ENCODE measurements around the gene PXYLP1.

Gene PXYLP1

DNA sequence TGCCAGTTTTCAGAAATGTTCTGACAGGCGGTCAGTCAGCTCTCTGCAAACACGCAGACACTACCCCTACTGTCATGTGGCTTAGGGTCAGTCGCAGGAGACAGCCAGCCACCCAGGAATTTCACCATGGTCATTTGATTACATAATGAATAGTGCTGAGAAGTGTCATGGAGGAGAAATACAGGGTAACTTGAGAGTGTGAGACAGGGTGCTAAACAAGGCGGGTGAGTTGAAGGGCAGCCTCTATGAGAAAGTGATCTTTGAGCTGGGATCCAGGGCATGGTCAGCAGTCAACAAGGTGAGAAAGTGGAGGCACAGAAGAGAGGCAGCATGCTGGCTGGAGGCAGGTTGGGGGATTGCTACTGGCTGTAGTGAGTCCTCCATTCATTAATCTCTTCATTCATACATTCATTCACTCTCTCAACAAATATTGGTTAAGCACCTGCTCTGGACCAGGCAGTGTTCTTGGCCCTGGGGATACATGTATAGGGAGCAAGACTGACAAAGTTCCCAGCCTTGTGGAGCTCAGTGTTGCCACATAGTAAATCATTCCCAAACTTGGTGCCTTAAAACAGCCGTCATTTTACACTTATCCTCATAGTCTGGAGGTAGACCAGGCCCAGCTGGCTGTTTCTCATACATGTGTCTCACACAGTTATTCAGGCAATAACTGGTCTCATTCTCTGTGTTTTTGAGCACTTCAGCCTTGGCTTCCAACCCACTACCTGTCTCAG is 14.8 kb downstream of the PXYLP1 start:
- H3K27ac ChIP-seq = no peak overlapping the region

GRCh38 chr3:141246958-141247301 is 15.3 kb downstream of the PXYLP1 start:
- no peak overlapping the region for H3K27ac ChIP-seq
- no peak overlapping the region for H3K4me3 ChIP-seq

More for the DNA sequence above, 14.8 kb downstream of the PXYLP1 start:
- H3K4me3 ChIP-seq = no peak overlapping the region

DNA sequence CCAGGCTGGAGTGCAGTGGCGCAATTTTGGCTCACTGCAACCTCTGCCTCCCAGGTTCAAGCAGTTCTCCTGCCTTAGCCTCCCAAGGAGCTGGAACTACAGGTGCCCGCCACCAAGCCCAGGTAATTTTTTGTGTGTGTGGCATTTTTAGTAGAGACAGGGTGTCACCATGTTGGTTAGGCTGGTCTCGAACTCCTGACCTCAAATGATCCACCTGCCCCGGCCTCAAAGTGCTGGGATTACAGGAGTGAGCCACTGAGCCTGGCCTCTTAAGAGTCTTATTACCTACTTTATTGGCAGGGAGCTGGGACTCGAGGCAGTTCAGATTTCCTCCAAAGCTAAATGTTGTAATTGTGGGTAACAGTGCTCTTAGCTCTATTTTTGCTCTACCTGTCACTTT is 16.4 kb downstream of the PXYLP1 start:
- H3K4me3 ChIP-seq = no peak overlapping the region
- no peak overlapping the region for H3K27ac ChIP-seq

DNA sequence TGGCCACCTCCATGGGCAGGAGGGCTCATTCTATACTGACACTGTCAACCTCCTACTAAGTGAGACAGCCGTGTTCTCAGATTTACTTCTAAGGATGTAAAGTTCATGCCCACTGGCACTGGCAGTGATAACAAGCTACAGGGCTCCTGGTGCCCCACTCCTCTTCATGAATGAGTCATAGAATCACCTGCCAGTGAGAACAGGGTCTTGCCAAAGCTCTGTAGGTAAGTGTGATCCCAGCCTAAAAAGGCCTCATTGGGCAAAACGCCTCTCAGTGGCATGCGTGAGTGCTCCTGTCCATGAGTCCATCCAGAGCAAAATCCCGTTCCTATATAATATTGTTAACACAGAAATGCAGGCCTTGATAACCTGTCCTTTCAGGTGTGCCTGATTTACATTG is 17.4 kb downstream of the PXYLP1 start:
- no peak overlapping the region for H3K27ac ChIP-seq

GRCh38 chr3:141250342-141250741 is 18.7 kb downstream of the PXYLP1 start:
- no peak overlapping the region for H3K4me3 ChIP-seq
- H3K27ac ChIP-seq = no peak overlapping the region

More for the DNA sequence above, 17.4 kb downstream of the PXYLP1 start:
- H3K4me3 ChIP-seq = no peak overlapping the region

- Histone ChIP-seq H3K27ac (no peak overlapping the region), H3K4me3 (no peak overlapping the region)
Measured at GRCh38 chr3:141250828-141251227, 19.2 kb downstream of the PXYLP1 start.

DNA sequence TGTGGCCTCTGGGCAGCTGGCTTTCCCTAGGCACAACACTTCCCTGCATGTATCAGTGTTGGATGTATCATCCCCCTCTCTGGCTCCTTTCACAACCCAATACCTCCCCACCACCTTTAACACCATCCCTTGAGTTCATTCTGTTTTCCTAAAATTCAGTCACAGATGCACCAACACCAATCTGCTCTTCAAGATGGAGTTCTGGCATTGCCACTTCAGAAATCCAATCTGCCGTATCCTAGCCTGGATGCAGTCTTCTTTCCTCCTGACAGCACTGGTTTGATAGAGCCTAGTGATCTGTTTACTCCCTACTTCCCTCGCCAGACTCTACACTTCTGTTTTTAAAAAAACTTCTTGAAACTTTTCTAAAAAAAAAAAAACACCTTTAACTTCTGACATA is 21.7 kb downstream of the PXYLP1 start:
- Histone ChIP-seq H3K4me3 (no peak overlapping the region), H3K27ac (no peak overlapping the region)

GRCh38 chr3:141253811-141254210 is 22.2 kb downstream of the PXYLP1 start:
- H3K27ac ChIP-seq = no peak overlapping the region
- H3K4me3 ChIP-seq = no peak overlapping the region

- Histone ChIP-seq H3K27ac (no peak overlapping the region), H3K4me3 (no peak overlapping the region)
Measured at GRCh38 chr3:141255137-141255845, 23.7 kb downstream of the PXYLP1 start.

DNA sequence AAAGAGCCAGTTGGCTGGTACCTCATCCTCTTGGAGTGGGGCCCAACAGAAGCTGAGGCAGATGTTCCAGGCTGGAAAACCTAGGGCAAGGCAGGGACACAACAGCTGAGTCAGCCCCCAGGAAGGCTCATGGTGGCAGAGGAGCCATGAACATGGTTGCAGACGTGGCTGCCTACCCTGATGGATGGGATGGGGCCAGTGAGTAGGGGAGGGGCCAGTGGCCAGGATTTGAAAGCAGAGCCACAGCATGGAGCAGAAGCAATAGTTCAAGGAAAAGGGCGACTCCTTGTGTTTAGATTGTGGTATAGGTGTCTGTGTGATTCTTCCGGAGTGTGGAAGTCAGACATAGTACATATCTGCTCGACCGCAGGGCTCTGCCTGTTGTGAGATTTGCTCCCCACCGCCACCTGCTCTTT is 24.2 kb downstream of the PXYLP1 start:
- Histone ChIP-seq H3K4me3 (no peak overlapping the region), H3K27ac (no peak overlapping the region)

DNA sequence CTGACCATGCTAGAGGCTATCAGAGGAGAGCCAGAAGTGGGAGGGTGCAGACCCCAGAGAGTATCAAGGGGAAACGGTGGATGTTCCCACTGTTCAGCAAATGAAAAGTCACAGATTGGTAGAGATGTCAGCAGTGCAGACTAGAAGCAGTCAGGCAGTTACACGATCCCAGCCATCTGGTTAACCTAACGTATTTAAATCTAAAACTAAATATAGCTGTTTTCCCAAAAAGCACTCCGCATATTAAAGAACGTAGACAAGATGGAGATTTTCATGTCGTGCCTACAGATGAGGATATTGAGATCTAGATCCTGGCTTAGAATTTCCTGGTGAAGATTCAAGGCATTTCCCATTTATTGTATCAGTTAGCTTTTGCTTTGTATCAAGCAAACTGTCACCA is 25.2 kb downstream of the PXYLP1 start:
- H3K4me3 ChIP-seq = no peak overlapping the region
- H3K27ac ChIP-seq = no peak overlapping the region

DNA sequence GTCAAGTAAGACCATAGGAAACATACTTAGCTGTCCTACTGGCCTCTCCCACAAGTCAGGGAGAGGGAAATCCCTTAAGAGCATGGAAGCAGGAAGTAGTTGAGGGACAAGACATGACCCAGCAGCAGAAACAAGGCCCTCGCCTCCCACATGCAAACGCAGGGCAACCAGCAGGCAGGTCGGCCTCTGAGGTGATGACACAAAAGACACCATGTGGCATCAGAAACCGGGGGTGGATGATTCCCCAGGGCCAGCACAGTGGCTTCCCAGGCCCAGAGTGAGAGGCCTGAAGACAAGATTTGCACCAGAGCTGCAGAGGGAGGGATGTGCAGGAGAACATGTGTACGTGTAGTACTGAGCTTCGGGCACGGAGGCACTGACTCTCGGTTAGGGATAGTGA is 26.3 kb downstream of the PXYLP1 start:
- Histone ChIP-seq H3K4me3 (no peak overlapping the region), H3K27ac (no peak overlapping the region)

GRCh38 chr3:141258973-141259372 is 27.3 kb downstream of the PXYLP1 start:
- no peak overlapping the region for H3K27ac ChIP-seq
- H3K4me3 ChIP-seq = no peak overlapping the region

- no peak overlapping the region for H3K27ac ChIP-seq
- H3K4me3 ChIP-seq = no peak overlapping the region
Measured at GRCh38 chr3:141259821-141260629, 28.4 kb downstream of the PXYLP1 start.

DNA sequence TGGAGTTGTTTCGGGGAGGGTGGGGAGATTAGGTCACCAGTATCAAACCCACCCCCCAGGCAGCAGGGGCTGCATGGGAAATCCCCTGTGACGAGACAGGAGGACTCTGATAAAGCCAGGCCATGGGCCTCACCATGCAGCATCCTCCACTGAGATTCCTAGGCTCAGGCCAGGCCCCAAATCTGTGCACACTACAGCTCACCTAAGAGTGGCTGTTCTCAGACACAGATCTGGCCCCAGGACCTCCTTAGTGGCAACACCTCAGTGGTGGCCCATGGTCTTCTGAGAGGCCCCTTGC is 29.0 kb downstream of the PXYLP1 start:
- Histone ChIP-seq H3K27ac (no peak overlapping the region), H3K4me3 (no peak overlapping the region)

- no peak overlapping the region for H3K27ac ChIP-seq
- H3K4me3 ChIP-seq = no peak overlapping the region
Measured at GRCh38 chr3:141261472-141262307, 30.1 kb downstream of the PXYLP1 start.

GRCh38 chr3:141262308-141262705 is 30.7 kb downstream of the PXYLP1 start:
- Histone ChIP-seq H3K27ac (no peak overlapping the region), H3K4me3 (no peak overlapping the region)

DNA sequence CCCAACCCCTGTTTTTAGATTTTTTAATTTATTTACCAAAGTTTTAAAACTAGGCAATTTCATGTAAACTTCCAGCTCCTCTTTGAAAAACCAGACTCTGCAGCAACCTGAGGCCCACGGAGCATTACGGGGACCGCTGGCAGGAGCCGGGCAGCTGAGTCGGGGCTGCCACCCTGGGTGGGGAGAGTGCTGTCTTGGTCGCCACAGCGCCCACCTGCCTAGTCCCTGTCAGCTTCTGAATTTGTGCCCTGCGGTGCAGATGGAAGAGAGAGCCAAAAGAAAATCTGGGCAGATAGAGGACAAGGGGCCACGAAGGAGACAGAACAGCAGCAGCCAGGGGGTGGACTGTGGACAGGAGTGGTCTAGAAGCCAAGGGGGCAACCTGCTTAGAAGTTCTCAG is 34.6 kb downstream of the PXYLP1 start:
- H3K4me3 ChIP-seq = no peak overlapping the region
- peak overlapping the region in 6 of 21 experiments; percentile 21 to 89 (median 66) for H3K27ac ChIP-seq

GRCh38 chr3:141266797-141267555 is 35.4 kb downstream of the PXYLP1 start:
- Histone ChIP-seq H3K27ac (peak overlapping the region in 13 of 21 experiments; percentile 2 to 89 (median 39)), H3K4me3 (peak overlapping the region in 4 of 7 experiments; percentile 7 to 21 (median 18))
